ENCODE measurements around the gene CREB3L1.

Gene CREB3L1

GRCh38 chr11:46364791-46365190 lies 87.3 kb downstream of the CREB3L1 start:
- no peak for TF ChIP-seq CTCF (IDR thresholded peaks at IDR 0.05; ENCODE audit: insufficient read depth, low read depth, low read length, missing control alignments)
- H3K4me3 ChIP-seq (ENCODE audit: low read depth, low read length) = no peak overlapping the region
- no peak for DNase-seq (ENCODE audit: low read depth)

- TF ChIP-seq CTCF (IDR thresholded peaks at IDR 0.05; ENCODE audit: insufficient read depth, low read depth, low read length, missing control alignments) = no peak
- no peak for DNase-seq (ENCODE audit: low read depth)
- no peak overlapping the region for H3K4me3 ChIP-seq (ENCODE audit: low read depth, low read length)
Observed at GRCh38 chr11:46366260-46366659, 88.8 kb downstream of the CREB3L1 start.

- DNase-seq (ENCODE audit: low read depth) = no peak
- no peak overlapping the region for H3K4me3 ChIP-seq (ENCODE audit: low read depth, low read length)
- no peak for TF ChIP-seq CTCF (IDR thresholded peaks at IDR 0.05; ENCODE audit: insufficient read depth, low read depth, low read length, missing control alignments)
Observed at GRCh38 chr11:46366661-46367161, 89.2 kb downstream of the CREB3L1 start.

GRCh38 chr11:46367244-46367915 lies 89.9 kb downstream of the CREB3L1 start:
- peak; percentile 72 for DNase-seq (ENCODE audit: low read depth)
- TF ChIP-seq CTCF (IDR thresholded peaks at IDR 0.05; ENCODE audit: insufficient read depth, low read depth, low read length, missing control alignments) = peak; percentile 93

GRCh38 chr11:46367916-46368267 lies 90.4 kb downstream of the CREB3L1 start:
- DNase-seq (ENCODE audit: low read depth) = no peak
- no peak for TF ChIP-seq CTCF (IDR thresholded peaks at IDR 0.05; ENCODE audit: insufficient read depth, low read depth, low read length, missing control alignments)
- no peak overlapping the region for H3K4me3 ChIP-seq (ENCODE audit: low read depth, low read length)

More at GRCh38 chr11:46367244-46367915, 89.9 kb downstream of the CREB3L1 start:
- no peak overlapping the region for H3K4me3 ChIP-seq (ENCODE audit: low read depth, low read length)

GRCh38 chr11:46369458-46370152 lies 92.1 kb downstream of the CREB3L1 start:
- no peak overlapping the region for H3K4me3 ChIP-seq (ENCODE audit: low read depth, low read length)
- peak; percentile 70 for DNase-seq (ENCODE audit: low read depth)
- TF ChIP-seq CTCF (IDR thresholded peaks at IDR 0.05; ENCODE audit: insufficient read depth, low read depth, low read length, missing control alignments) = peak; percentile 92

Measured in GM12865 (cell line).